HG02678 (cell line): ENCODE measurements around the gene CTBP2.

Experiments
- ATAC-seq: cut with Tn5 transposase; IDR thresholded peaks from one replicate; pipeline ENCODE4 v1.9.1; 2021; ENCODE audit warnings: mild to moderate bottlenecking, moderate library complexity; ENCODE audit not compliant: unreplicated experiment

CTBP2 gene

GRCh38 chr10:125027871-125028869, 132.2 kb downstream of the CTBP2 start:
- ATAC-seq = no peak

- ATAC-seq = no peak
These were observed 133.2 kb downstream of the CTBP2 start for GRCh38 chr10:125026974-125027735.

- ATAC-seq = no peak
These were observed 134.1 kb downstream of the CTBP2 start for GRCh38 chr10:125026036-125026931.

- ATAC-seq = no peak
These were observed 135.0 kb downstream of the CTBP2 start for GRCh38 chr10:125025341-125025740.

GRCh38 chr10:125024497-125025234, 135.7 kb downstream of the CTBP2 start:
- ATAC-seq = no peak

GRCh38 chr10:125023862-125024496, 136.4 kb downstream of the CTBP2 start:
- no peak for ATAC-seq

GRCh38 chr10:125023255-125023654, 137.1 kb downstream of the CTBP2 start:
- ATAC-seq = no peak

GRCh38 chr10:125022671-125023070, 137.7 kb downstream of the CTBP2 start:
- no peak for ATAC-seq

- no peak for ATAC-seq
These were observed 138.5 kb downstream of the CTBP2 start for GRCh38 chr10:125021686-125022344.

GRCh38 chr10:125020871-125021270, 139.5 kb downstream of the CTBP2 start:
- ATAC-seq = no peak

GRCh38 chr10:125020386-125020785, 140.0 kb downstream of the CTBP2 start:
- ATAC-seq = no peak

GRCh38 chr10:125018576-125019143, 141.7 kb downstream of the CTBP2 start:
- ATAC-seq = no peak

GRCh38 chr10:125017547-125018298, 142.6 kb downstream of the CTBP2 start:
- no peak for ATAC-seq

- ATAC-seq = no peak
These were observed 143.7 kb downstream of the CTBP2 start for GRCh38 chr10:125016611-125017202.

- no peak for ATAC-seq
These were observed 144.2 kb downstream of the CTBP2 start for GRCh38 chr10:125016123-125016522.

GRCh38 chr10:125015356-125015944, 144.9 kb downstream of the CTBP2 start:
- no peak for ATAC-seq

- no peak for ATAC-seq
These were observed 145.5 kb downstream of the CTBP2 start for GRCh38 chr10:125014836-125015355.
